IMR-90 (cell line): Measurements from ENCODE around the gene MTCL3.

Experiments
- ATAC-seq: fragments of 200-7000 bp; cut with Tn5 transposase; 2 replicates; pipeline ENCODE4 v1.9.1; 2020; ENCODE audit warnings: low read depth, mild to moderate bottlenecking, moderate library complexity
- BruUV-seq: library from RNA; stranded (reverse); fragments of 400-500 nt; replicated peaks from 2 replicates; lab custom pipeline; 2021; lab: Mats Ljungman, UMichigan
- CTCF ChIA-PET: fragments of 300-600 bp; formaldehyde crosslinking; extraction: SDS; loops from one replicate; lab custom pipeline; 2021; ENCODE audit warnings: antibody characterized with exemption; lab: Yijun Ruan, JAX
- POLR2A ChIA-PET: fragments of 300-600 bp; sonication (Branson Sonifier 250); formaldehyde crosslinking; loops from one replicate; lab custom pipeline; 2022; ENCODE audit warnings: antibody characterized with exemption; ENCODE audit not compliant: unreplicated experiment; lab: Charles Lee
- DNase-seq: peaks from one replicate; pipeline ENCODE4 v3.0.0; 2013
- H2AFZ ChIP-seq: replicated peaks from 2 replicates; pipeline ENCODE3; 2013; ENCODE audit warnings: low read length, mild to moderate bottlenecking; ENCODE audit not compliant: poor library complexity
- H2AK5ac ChIP-seq: 2 replicates; pipeline ENCODE4 v1.6.1; 2013; ENCODE audit warnings: low read depth, low read length, inconsistent platforms
- H2AK9ac ChIP-seq: replicated peaks from 2 replicates; pipeline ENCODE3; 2013; ENCODE audit warnings: mild to moderate bottlenecking, low read depth, low read length, moderate library complexity; ENCODE audit not compliant: poor library complexity
- H2BK120ac ChIP-seq: 2 replicates; pipeline ENCODE4 v1.6.1; 2013; ENCODE audit warnings: low read depth, low read length, inconsistent platforms
- H2BK15ac ChIP-seq: 3 replicates; pipeline ENCODE4 v1.6.1; 2013; ENCODE audit warnings: low read depth, low read length, inconsistent platforms
- H2BK20ac ChIP-seq: 2 replicates; pipeline ENCODE4 v1.6.1; 2013; ENCODE audit warnings: low read depth, mild to moderate bottlenecking, inconsistent platforms, low read length, moderate library complexity
- H2BK5ac ChIP-seq: 2 replicates; pipeline ENCODE4 v1.6.1; 2013; ENCODE audit warnings: mild to moderate bottlenecking, low read depth, low read length, inconsistent platforms; ENCODE audit not compliant: poor library complexity, severe bottlenecking
- H3K14ac ChIP-seq: replicated peaks from 2 replicates; pipeline ENCODE4 v1.6.1; 2013; ENCODE audit warnings: low read depth, low read length, inconsistent platforms
- H3K18ac ChIP-seq: 2 replicates; pipeline ENCODE4 v1.6.1; 2013; ENCODE audit warnings: low read depth, low read length, control low read depth
- H3K23ac ChIP-seq: 2 replicates; pipeline ENCODE4 v1.6.1; 2013; ENCODE audit warnings: low read depth, low read length, inconsistent platforms
- H3K27ac ChIP-seq: 2 replicates; pipeline ENCODE4 v1.5.1; 2013; ENCODE audit warnings: mild to moderate bottlenecking, control low read depth, low read length; ENCODE audit not compliant: insufficient read depth
- H3K27me3 ChIP-seq: 2 replicates; pipeline ENCODE4 v1.6.1; 2013; ENCODE audit warnings: low read length; ENCODE audit not compliant: control insufficient read depth, insufficient read depth
- H3K36me3 ChIP-seq: 2 replicates; pipeline ENCODE4 v1.6.1; 2013; ENCODE audit warnings: low read length, mixed read lengths; ENCODE audit not compliant: control insufficient read depth, insufficient read depth
- H3K4ac ChIP-seq: 2 replicates; pipeline ENCODE4 v1.6.1; 2013; ENCODE audit warnings: low read depth, low read length, inconsistent platforms
- H3K4me1 ChIP-seq: 2 replicates; pipeline ENCODE4 v1.6.1; 2013; ENCODE audit warnings: low read length, mixed read lengths; ENCODE audit not compliant: control insufficient read depth, insufficient read depth
- H3K4me2 ChIP-seq: 2 replicates; pipeline ENCODE4 v1.6.1; 2013; ENCODE audit warnings: low read depth, mild to moderate bottlenecking, control low read depth, low read length, moderate library complexity
- H3K4me3 ChIP-seq: 2 replicates; pipeline ENCODE4 v1.5.1; 2013; ENCODE audit warnings: low read depth, mild to moderate bottlenecking, control low read depth, low read length, moderate library complexity; ENCODE audit not compliant: insufficient read depth
- H3K56ac ChIP-seq: 2 replicates; pipeline ENCODE4 v1.6.1; 2013; ENCODE audit warnings: low read length, inconsistent platforms; ENCODE audit not compliant: insufficient read depth; ENCODE audit errors: extremely low read depth
- H3K79me1 ChIP-seq, 2 experiments: 2 replicates each; pipeline ENCODE4 v1.6.1; 2013; ENCODE audit warnings: low read length in 2 of 2, inconsistent platforms in 1 of 2, low read depth in 1 of 2
- H3K9ac ChIP-seq: 2 replicates; pipeline ENCODE4 v1.6.1; 2013; ENCODE audit warnings: low read depth, low read length, control low read depth
- H3K9me1 ChIP-seq: 2 replicates; pipeline ENCODE4 v1.6.1; 2013; ENCODE audit warnings: low read length, inconsistent platforms; ENCODE audit not compliant: insufficient read depth
- H3K9me3 ChIP-seq: 2 replicates; pipeline ENCODE4 v1.6.1; 2013; ENCODE audit warnings: low read length; ENCODE audit not compliant: control insufficient read depth, insufficient read depth
- H4K20me1 ChIP-seq: 2 replicates; pipeline ENCODE4 v1.6.1; 2013; ENCODE audit warnings: low read length, inconsistent platforms; ENCODE audit not compliant: insufficient read depth
- H4K5ac ChIP-seq: 2 replicates; pipeline ENCODE4 v1.6.1; 2013; ENCODE audit warnings: mild to moderate bottlenecking, low read depth, low read length, control low read depth
- H4K8ac ChIP-seq, 2 experiments: 2 replicates each; pipeline ENCODE4 v1.6.1; 2013; ENCODE audit warnings: low read depth in 2 of 2, low read length in 2 of 2, control low read depth in 1 of 2, inconsistent platforms in 1 of 2
- H4K91ac ChIP-seq: 2 replicates; pipeline ENCODE4 v1.6.1; 2013; ENCODE audit warnings: low read depth, low read length, inconsistent platforms; ENCODE audit not compliant: insufficient read depth
- BHLHE40 ChIP-seq: fragments of 150-350 bp; IDR thresholded peaks from 2 replicates; pipeline ENCODE4 v1.6.1; 2016; ENCODE audit warnings: mild to moderate bottlenecking, low read depth, low read length
- CHD1 ChIP-seq: IDR thresholded peaks from 2 replicates; pipeline ENCODE4 v1.6.1; 2012; ENCODE audit warnings: low read depth, low read length, improper control_type of control experiment
- CTCF ChIP-seq: conservative IDR thresholded peaks from 2 replicates; pipeline ENCODE4 v1.5.1; 2012; ENCODE audit warnings: mild to moderate bottlenecking, low read depth, low read length, improper control_type of control experiment
- dilution Hi-C: fragments of 300-500 bp; cut with HindIII; formaldehyde crosslinking; loops from one replicate; pipeline ENCODE4 v1.14.3; 2018; ENCODE audit warnings: low sequenced_read_pairs; ENCODE audit not compliant: unreplicated experiment
- in situ Hi-C: fragments of 300-500 bp; cut with MboI; formaldehyde crosslinking; loops from 3 replicates; pipeline ENCODE4 v1.14.3; 2019; ENCODE audit warnings: low sequenced_read_pairs, inconsistent platforms, mixed read lengths
- intact Hi-C: fragments of 100-400 bp; cut with micrococcal nuclease; formaldehyde crosslinking; loops from 2 replicates; pipeline ENCODE4 v1.10.0; 2022

MTCL3 gene

GRCh38 chr6:127566119-127566518 is 47.0 kb upstream of the MTCL3 start:
- Histone ChIP-seq H3K4ac (no peak overlapping the region), H2AK9ac (no peak overlapping the region), H2BK15ac (no peak overlapping the region), H3K18ac (no peak overlapping the region), H3K23ac (no peak overlapping the region), H3K9me1 (no peaks in the 10 kb centered on the region), H3K9ac (no peak overlapping the region), H2AFZ (no peak overlapping the region), H3K4me3 (no peak overlapping the region), H2BK20ac (no peak overlapping the region), H2BK5ac (no peak overlapping the region), H3K4me2 (no peak overlapping the region), H4K5ac (no peak overlapping the region), H4K91ac (no peak overlapping the region), H3K4me1 (no peaks in the 10 kb centered on the region), H2AK5ac (no peak overlapping the region), H3K27me3 (no peaks in the 10 kb centered on the region), H2BK120ac (no peak overlapping the region), H3K27ac (no peak overlapping the region), H3K14ac (no peak overlapping the region), H4K8ac (no peak overlapping the region), H3K9me3 (no peaks in the 10 kb centered on the region), H3K56ac (no peak overlapping the region), H3K36me3 (no peaks in the 10 kb centered on the region), H3K79me1 (no peaks in the 10 kb centered on the region), H4K20me1 (no peaks in the 10 kb centered on the region)
- TF ChIP-seq CTCF: no peak
- no peak for TF ChIP-seq BHLHE40
- TF ChIP-seq CHD1: no peak
- in situ Hi-C loops (no loop called here), intact Hi-C loops (no loop called here), dilution Hi-C loops (no loop called here)
- DNase-seq (no peak), ATAC-seq (no peak)
- ChIA-PET CTCF (no interaction called here), POLR2A (no interaction called here)
- BruUV-seq: no TSS peak
